GM21619 (cell line): ENCODE measurements around the gene MCF2L.

Source experiments
- ATAC-seq: cut with Tn5 transposase; IDR thresholded peaks from one replicate; pipeline ENCODE4 v1.9.1; 2021; ENCODE audit not compliant: unreplicated experiment

The MCF2L gene

DNA sequence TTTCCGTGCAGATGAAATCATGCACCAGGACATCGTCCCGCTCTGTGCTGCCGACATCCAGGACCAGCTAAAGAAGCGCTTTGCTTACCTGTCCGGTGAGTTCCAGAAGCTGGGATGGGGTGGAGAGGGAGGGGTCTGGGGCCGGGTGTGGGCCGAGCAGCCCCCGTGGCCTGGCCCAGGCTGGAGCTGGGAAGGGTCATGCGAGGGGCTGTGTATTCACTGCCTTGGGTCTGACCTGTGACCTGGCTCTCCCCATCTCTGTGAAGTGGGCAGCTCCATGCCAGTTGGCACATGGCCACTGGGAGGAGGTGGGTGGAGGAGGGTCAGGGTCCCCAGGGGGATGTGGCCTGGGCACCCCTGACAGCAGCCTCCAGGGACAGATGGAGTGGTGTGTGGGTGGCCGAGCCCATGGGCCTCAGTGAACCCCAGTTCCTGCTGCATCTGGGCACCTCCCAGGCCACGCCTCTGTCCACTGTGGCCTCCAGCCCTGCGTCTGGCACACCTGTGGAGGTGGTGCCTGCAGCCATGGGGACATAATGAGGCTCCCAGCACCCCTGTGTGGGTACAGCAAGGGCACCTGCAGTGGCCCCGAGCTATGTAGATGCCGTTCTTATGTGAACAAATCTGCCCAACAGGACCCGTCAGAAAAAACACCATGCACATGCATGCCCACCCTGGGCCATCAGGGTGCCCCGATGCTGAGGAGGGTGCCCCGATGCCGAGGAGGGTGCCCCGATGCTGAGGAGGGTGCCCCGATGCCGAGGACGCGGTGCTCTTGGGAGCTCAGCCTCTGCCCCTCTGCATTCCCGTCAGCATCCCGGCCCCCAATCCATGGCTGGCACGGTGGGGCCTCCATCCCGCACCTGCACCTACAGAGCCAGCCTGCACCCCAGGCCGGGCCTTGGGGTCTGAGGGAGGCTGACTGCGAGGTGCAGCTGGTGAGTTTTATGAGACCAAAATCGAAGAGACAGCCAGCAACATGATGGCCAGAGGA lies 46.0 kb downstream of the MCF2L start:
- ATAC-seq, result no peak

DNA sequence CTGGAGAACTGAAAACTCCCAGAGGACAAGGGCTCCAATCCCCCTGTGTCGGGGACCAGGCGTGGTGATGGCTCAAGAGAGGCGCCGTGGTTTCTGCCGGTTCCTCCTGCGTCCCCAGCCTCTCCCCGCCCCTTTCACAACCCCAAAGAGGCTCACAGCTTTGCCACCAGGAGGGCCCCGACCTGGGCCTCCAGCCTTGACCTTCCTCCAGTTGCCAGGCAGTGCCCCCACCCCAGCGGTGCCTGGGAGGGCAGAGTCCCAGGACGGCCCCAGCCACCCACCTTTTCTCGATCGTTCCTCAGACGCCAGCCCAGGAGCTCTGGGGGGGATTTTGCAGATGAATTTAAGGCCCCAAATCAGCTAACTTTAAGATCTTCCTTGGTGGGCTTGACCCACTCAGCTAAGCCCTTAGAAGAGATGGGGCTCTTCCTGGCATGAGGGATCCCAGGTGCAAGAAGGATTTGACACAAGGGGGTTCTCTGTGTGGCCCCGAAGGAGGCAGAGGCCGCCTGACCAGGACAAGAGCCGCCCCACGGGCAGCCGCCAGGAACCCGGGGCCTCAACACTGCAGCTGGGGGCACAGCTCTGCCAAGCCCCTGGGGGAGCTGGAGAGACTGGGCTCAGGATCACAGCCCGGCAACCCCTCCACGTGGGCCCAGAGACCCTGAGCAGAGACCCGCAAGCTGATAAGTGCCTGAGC lies 47.0 kb downstream of the MCF2L start:
- no peak for ATAC-seq

DNA sequence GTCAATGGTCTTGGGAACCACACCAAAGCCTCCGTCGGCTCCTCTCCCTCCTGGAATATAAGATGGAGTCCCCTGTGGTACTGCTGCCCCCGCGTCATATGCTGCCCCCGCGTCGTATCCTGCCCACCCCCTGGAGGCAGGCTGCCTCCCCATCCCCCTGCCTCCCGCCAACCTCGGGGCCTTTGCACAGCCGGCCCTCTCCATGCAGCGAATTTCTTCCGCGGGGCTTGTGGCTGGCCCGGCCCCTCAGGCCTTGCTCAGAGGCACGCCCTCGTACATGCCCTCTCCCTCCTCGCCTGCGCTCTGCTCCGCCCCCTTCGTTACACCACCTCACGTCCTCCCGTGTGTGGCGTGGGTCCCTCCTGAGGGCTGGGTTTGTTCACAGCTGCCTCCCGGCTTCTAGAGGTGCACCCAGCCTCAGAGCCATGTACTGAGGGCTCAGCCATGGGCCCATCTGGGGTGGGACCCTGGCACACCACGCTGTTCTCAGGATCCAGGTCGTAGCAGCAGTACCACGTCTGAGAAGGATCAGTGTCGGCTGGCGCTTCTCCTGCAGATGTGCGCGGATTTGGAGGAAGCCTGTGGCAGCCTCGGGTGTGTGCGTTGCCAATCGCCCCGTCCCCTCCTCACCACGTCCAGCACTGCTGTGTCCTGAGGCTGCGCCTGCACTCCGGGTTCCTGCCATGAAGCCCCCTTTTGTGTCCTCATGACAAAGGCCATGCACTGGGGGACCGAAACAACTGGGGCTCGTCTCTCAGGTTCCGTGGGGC lies 47.7 kb downstream of the MCF2L start:
- ATAC-seq, result no peak

DNA sequence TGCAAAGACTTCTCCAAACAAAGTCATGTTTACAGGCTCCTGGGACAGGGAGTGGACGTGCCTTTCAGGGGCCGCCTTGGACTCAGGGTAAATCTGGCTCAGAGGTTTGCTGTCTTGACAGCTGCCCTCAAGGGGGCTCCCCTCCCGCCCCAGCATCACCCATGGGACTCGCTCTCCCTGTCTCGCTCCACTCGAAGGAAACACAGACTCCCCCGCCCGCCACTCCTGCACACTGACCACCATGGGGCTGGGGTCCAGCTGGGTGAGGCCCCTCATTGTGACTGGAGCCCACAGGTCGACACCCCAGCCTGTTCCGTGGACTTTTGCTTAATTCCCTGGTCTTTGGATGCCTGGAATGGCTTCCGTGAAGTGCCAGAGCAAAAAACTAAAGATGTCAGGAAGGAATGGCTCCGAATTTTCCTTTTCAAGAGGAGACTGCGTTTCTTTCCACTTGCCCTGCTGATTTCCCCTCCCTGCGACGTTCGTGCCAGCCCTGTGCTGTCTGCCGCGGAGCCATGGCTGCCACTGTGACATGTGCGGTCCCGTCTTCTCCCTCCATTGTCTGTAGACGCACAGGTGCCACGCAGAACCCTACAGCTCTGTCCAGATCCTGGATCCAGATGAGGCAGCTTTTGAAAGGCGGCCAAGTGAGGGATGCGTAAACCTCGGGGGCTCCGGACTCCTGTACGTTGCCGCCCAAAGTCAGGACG lies 48.6 kb downstream of the MCF2L start:
- ATAC-seq, result no peak

DNA sequence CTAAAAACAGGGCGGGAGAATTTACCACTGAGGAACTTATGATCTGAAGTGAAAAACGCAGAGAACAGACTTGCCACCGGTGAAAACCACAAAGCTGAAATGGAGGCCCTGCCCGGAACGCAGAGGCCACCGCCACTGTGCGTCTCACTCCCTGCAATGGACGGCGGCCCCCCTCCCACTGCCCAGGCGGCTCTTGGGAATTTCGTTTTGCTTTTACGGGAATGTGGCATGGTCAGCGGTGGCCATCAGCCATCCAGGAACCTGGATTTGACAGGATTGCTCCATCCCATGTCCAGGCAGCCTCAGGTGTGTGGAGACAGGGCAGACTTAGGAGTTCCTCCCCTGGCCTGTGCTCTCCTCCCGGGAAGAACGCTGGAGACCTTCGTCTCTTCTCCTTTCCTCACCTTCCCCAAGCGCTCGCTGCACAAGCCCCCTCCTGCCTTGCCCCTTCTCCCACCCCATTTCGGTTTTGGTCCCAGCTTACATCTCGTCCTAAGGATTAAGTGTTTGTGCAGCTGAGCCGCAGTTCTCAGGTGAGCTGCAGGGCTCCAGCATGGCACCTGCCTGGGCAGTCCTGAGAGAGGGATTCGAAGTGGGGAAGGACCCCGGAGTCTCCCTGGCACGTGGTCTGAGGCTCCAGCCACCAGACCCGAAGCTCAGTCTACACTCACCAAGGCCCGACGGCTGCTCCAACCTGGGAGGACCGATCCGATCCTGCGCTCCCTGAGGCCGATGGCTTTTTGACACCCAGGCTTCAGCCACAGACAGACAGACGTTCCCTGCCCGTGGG lies 49.9 kb downstream of the MCF2L start:
- no peak for ATAC-seq

DNA sequence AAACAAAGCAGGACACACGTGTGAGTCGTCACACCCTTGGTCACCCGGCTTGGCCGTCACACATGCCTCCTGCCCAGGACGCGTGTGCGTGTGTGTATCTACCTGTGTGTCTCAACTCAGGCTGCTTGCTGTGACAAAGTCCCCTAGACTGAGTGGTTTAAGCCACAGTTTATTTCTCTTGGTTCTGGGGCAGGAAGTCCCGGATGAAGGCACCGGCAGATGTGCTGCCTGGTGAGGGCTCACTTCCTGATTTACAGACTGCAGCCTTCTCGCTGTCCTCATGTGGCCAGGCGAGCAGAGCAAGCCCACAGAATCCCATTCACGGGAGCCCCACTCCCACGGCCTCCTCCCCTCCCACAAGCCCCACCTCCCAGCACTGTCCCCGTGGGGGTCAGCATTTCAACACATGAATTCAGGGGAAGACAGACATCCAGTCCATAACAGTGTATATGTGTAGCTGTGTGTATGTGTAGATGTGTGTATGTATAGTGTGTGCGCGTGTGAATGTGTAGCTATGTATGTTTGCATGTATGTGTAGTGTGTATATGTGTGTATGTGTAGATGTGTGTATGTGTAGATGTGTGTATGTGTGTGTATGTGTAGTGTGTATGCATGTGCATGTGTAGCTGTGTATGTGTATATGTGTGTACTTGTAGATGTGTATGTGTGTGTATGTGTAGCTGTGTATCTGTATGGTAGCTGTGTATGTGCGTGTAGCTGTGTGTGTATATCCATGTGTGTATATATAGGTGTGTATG lies 51.5 kb downstream of the MCF2L start:
- ATAC-seq, result no peak

DNA sequence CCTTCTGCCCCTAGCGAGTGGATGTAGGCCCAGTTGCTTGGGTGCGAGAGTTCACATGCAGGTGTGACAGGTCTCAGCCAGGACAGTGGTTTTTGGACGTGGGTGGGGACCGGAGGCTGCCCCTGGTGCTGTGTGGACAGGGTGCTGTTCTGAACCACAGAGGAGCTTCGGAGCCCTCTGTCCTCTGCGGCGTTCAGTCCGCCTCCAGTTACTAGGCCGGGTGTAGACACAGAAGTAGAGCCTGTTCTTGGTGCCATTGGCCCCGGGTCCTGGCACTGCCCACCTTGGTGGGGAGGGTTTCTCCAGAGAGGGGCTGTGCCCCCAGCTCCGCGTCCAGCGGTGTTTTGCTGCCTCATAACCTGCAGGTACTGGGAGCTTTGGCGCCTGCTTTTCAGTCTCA lies 52.4 kb downstream of the MCF2L start:
- no peak for ATAC-seq

DNA sequence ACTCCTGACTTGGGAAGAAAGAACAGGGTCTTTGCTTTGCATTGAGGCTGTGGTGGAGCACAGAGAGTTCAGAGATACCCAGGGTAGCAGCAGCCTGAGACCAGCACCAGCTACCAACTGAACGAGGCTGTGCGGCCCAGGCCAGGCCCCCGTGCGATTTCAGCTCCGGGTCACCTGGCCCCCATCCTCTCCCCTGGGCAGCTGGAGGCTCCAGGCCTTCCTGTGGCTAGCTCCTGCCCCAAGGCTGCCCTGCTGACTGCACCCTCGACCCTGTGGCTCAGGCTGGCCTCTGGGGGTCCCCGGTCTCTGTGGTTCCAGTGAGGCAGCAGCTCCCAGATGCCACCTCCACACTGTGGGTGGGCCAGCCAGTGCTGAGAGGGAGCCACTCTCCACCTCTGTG lies 52.8 kb downstream of the MCF2L start:
- no peak for ATAC-seq

DNA sequence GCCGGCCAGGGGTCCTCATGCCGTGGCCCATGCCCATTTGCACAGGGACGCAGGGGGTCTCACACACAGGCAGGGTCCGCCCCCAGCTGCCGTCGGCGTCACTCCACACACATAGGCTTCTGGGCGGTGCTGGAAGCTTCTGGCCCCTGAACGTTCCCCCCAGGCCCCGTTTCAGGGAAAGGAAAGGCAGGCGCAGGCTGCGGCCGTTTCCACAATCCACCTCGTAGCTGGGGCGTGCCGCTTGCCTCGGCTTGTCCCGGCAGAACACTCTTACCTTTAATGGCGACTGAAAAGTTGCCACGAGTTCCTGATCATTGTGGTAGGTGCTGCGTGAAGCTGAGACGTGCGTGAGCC lies 53.4 kb downstream of the MCF2L start:
- no peak for ATAC-seq

DNA sequence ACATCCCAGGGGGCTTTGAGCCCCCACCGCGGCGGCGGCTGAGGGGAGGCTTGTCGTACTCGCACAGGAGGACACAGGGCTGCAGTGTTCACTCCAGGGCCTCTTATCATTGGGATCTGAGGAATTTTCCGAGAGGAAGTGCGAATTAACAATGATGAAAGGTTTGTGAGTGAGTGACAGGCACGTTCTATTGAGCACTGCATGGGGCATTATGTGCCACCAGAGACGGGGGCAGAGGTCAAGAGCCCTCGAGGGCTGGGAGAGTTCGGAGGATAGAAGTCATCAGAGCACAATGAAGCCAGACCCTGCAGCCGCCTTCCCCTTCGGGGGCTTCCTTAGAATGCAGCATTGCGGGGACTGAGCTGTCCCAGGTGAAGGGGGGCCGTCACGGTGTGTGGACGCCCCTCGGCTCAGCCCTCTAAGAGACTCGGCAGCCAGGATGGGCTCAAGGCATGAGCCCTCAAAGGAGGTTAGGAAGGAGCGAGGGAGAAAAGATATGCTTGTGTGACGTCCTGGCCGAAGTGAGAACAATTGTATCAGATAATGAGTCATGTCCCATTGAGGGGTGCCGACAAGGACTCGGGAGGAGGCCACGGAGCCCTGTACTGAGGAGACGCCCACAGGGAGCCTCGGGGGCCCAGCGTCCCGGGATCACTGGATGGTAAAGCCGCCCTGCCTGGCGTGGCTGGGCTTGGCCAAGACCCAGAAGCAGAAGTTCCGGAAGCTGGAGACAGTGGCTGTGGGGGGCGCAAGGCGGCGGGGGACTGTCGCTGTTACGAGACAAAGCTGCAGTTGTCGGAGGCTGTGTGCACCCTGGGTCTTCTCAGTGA lies 53.9 kb downstream of the MCF2L start:
- no peak for ATAC-seq

DNA sequence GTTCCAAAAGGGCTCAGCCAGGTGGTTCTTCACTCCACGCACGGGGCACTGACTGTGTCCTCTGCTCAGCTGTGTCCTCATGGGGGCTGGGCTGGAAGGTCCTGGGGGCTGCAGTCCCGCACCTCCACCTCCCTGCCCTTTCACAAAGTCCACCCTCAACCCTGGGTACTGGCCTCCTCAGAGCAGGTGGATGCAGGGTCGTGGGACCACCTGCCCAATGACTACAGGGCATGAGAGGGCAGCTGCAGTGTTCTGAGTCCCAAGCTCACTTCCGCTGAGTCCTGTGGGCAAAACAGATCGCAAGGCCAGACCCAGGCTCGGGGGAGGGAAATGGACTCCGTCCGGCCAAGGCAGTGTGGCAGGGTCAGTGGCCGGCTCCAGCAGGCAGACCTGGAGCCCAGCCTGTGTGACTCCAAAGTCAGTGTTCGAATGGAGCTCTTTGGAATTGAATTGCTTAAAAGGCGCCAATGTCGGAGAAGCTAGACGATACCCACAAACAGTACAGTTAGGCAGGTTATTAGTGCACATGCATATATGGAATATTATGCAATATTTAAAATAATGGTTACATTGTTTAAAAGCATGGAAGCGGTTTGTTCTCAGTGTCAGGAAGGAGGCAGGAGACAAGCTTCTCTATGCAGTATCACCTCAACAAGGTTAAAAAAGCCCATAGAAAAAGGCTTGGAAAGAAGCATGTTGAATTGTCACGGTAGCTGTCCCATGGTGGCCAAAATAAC lies 54.8 kb downstream of the MCF2L start:
- no peak for ATAC-seq

DNA sequence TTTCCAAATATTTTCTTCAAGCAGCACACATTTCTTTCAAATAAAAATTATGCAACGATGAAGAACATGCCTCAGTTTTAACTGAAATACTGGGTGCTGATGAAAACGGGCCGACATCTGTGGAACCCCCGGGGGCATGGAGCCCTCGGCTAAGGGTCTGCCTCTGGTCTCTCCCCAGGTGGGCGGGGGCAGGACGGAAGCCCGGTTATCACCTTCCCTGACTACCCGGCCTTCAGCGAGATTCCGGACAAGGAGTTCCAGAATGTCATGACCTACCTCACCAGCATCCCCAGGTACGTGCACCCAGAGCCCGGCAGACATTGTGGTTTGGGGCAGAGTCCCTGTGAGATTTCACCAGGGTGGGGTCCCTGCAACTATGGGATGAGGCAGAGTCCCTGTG lies 55.5 kb downstream of the MCF2L start:
- ATAC-seq, result no peak

DNA sequence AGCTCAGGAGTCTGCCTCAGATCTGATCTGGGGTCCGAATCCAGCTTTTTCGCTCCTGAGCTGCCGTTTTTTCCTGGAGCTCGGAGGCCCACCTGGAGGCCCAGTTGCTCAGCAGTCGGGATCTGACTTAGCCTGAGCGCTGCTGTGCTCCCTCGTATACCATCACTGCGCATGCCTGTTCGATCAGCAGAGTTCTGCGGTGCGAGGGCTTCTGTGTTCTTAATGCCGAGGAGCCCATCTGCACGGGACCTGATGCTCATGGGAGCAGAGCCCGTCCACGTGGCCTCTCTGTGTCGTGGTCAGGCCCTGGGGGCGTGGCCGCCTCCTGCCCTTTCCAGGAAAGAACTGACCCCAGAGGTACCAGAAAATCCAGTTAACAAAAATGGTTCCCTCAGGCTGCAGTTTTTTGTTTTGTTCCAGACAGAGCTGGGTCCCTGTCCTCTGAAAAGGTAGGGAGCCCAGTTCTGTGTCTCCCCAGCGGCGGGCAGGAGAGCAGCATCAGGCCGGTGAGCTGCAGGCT lies 57.4 kb downstream of the MCF2L start:
- no peak for ATAC-seq

DNA sequence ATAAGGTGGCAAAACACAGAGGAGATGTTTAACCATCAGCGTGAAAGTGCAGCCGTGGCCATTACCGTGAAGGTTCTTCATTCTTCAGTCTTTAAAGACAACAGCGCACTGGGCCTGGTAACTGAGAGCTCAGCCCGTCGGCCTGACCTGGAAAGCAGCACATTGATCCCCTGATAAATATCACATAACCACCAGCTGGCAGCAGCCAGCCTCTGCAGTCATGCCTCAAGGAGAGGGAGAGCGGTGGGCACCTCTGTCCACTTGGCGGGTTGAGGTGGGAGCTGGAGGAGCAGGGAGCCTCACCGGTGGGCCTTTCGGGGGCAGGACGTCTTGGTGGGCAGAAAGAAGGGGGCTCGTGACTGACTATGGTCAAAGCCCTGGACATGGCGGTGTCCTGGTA lies 58.1 kb downstream of the MCF2L start:
- ATAC-seq, result no peak

DNA sequence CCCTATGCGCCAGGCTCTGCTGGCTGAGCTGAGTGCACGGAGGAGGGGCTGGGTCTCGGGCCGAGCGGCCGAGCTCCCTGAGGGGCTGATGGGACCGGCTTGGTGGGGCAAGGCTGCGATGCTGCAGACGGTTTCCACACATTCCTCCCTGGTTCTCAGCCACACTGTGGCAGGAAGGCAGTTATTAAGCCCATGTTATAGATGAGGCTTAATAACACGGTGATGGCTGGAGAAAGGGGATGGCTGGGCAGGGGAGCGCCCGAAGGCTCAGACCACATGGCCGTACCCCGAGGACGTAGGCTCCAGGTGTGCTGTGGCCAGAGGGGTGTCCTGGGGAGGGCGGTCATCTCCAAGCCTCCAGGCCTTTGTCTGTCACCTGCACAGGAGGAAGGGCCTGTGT lies 58.6 kb downstream of the MCF2L start:
- no peak for ATAC-seq

DNA sequence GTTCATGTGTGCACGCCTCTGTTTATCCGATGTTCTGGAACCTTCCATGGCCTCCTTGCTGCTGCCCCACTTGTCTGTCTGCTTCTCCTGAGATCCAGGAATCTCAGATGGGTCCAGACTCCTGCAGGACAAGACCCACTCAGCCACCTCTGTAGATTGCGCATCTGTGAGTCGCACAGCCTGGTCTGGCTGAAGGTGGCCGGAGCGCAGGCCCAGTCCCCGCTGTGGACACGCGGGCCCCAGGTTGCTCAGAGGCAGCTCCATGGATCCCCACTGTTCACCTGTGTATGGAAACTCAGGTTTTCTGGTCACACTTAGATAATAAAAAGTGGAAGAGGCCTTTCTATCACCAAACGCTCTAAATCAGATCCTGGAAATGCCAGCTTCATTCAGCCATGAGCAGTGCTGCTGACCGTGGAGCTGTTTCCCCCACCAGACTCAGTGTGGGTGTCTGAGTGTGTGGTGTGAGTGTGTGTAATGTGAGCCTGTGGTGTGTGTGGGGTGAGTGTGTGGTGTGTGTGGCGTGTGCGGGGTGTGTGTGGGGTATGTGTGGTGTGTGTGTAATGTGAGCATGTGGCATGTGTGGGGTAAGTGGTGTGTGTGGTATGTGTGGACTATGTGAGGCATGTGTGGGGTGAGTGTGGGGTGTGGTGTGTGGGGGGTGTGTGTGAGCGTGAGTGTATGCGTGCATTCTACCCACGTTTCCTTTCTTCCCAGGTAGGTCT lies 59.5 kb downstream of the MCF2L start:
- ATAC-seq, result no peak

DNA sequence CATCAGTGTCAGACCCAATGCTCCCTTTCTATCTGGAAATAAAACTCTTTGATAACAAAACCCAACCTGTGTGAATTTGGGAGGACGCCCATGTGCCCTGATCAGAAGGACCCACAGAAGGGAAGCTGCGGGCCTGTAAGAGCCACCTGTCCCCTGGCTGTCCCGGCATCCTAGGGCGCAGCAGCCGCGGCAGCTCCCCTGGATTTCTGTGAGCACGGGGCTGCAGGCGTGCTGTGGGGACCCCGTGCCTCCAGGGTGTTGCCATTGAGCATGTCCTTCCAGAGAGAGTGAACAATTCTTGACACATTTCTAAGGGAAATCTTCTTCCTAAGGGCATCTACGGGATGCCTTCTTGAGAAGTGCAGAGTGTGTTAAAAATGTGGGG lies 60.0 kb downstream of the MCF2L start:
- ATAC-seq, result no peak
